Lung (tissue), 12 donors: ENCODE data around the gene DCAF4. TPM values are rescaled to one million over a fixed set of nuclear protein-coding genes. Genes with fewer than 3 reads are reported as not detected.

Experiments used
- ATAC-seq: fragments of 200-7000 bp; cut with Tn5 transposase; one replicate; pipeline ENCODE4 v1.9.1; 2020; ENCODE audit warnings: moderate number of reproducible peaks; ENCODE audit not compliant: insufficient read depth, low FRiP score
- DNase-seq, 3 donors: peaks; one replicate each; pipeline ENCODE4 v3.0.0-alpha.2; 2013 to 2017
- H3K27ac ChIP-seq, 2 donors: one replicate each; pipeline ENCODE4 v1.5.1; 2013; ENCODE audit warnings: mild to moderate bottlenecking in 2 of 2, moderate library complexity in 2 of 2, control low read depth in 1 of 2, inconsistent platforms in 1 of 2, low read depth in 1 of 2, low read length in 1 of 2
- H3K27me3 ChIP-seq, 3 donors: one replicate each; pipeline ENCODE4 v1.5.1; 2013; ENCODE audit warnings: low read length in 2 of 3; ENCODE audit not compliant: control insufficient read depth in 3 of 3, insufficient read depth in 3 of 3
- H3K36me3 ChIP-seq, 4 donors: one replicate each; pipeline ENCODE4 v1.5.1; 2013; ENCODE audit warnings: low read length in 4 of 4, mild to moderate bottlenecking in 1 of 4, moderate library complexity in 1 of 4; ENCODE audit not compliant: control insufficient read depth in 4 of 4, insufficient read depth in 4 of 4
- H3K4me1 ChIP-seq, 5 donors: one replicate each; pipeline ENCODE4 v1.5.1; 2013; ENCODE audit warnings: low read length in 5 of 5, mild to moderate bottlenecking in 2 of 5, moderate library complexity in 1 of 5; ENCODE audit not compliant: control insufficient read depth in 5 of 5, insufficient read depth in 5 of 5
- H3K4me3 ChIP-seq: one replicate; pipeline ENCODE4 v1.5.1; 2013; ENCODE audit warnings: mild to moderate bottlenecking, control low read depth, moderate library complexity
- H3K9ac ChIP-seq, 2 donors: one replicate each; pipeline ENCODE4 v1.5.1; 2013; ENCODE audit warnings: low read length in 2 of 2, control low read depth in 1 of 2; ENCODE audit not compliant: insufficient read depth in 1 of 2
- H3K9me3 ChIP-seq, 4 donors: one replicate each; pipeline ENCODE4 v1.5.1; 2013; ENCODE audit warnings: low read length in 3 of 4, mild to moderate bottlenecking in 1 of 4, moderate library complexity in 1 of 4; ENCODE audit not compliant: control insufficient read depth in 4 of 4, insufficient read depth in 3 of 4
- WGBS, 2 donors: extraction: QIAGEN DNeasy Blood & Tissue Kit; methylation state at CpG; one replicate each; pipeline ENCODE4 v1.1.7; 2013; 5-methylcytosine and 5-hydroxymethylcytosine counted together
- polyA plus RNA-seq, 2 donors: library from polyadenylated mRNA; stranded (reverse); fragments of 200-250 nt; gene quantifications; one replicate each; pipeline ENCODE4 v1.2.1, GENCODE V29; 2013
- total RNA-seq, 2 donors: library from RNA; depleted of rRNA in 1 of 2; stranded (reverse); fragments of >200 nt in 1 of 2; gene quantifications; one replicate each; pipeline ENCODE4 v1.2.1, GENCODE V29; 2014 to 2021
- TF ChIP-seq, protein P1 (sequence below): IDR thresholded peaks from 2 replicates; pipeline ENCODE4 v1.5.1; 2012; ENCODE audit warnings: mild to moderate bottlenecking; ENCODE audit errors: control extremely low read depth, extremely low read depth
- donor health status: control.
- donor health status: control.
- donor health status: Bipolar disorder and iron deficiency.
- donor health status: healthy.
- donor health status: DM: yes; HTN: yes; CAD: no.

DCAF4 gene
- total and polyA plus RNA-seq, 4 donors = 5.2 to 13.5 (median 11.2) TPM

DNA sequence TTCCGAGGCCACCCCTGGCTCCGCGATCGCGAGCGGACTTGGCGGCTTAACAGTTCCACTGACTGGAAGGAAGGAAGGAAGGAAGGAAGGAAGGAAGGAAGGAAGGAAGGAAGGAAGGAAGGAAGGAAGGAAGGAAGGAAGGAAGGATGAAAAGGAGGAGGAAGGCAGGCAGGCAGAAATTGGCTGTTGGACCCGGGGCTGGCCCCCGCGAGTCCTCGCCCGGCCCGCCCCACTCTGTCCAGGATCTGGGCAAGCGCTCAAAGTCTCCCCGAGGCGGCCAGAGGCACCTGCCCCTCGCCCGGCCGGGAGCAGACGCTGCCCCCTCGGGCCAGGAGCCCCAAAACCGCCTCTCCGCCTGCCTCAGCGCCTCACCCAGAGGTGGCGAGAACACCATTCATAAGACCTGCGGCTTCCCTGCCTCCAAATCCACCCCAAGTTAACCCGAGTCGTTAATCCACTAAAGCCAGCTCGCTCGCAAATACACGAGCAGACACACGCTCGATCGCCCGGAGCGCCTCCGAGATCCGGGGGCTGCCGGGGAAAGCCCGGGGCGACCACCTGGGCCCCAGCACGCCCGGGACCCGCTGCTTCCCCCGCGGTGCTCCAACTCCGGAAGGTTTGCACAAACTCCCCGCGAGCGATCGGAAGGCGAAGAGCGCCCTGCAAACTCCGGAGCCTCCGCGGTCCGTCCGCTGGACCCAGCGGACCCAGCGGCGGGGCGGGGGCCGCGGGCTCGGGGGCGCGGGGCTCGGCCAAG lies 33.2 kb upstream of the DCAF4 start:
- DNase-seq (peak; percentile 18 to 31 (median 27)), ATAC-seq (peak; percentile 14)
- WGBS, 2 donors = 1% methylated on average over 67 to 68 of the region's 68 CpGs
- Histone ChIP-seq H3K4me3 (peak overlapping the region; percentile 61), H3K9me3 (no peaks in the 10 kb centered on the region), H3K9ac (no peak overlapping the region), H3K4me1 (peaks cover 7 to 36% (median 8%) of the 10 kb centered on the region in 5 donors), H3K27me3 (peaks cover 0 to 38% (median 29%) of the 10 kb centered on the region in 3 donors), H3K36me3 (no peaks in the 10 kb centered on the region), H3K27ac (peak overlapping the region in 1 of 2 donors; percentile 81)
- TF ChIP-seq, protein P1, sequence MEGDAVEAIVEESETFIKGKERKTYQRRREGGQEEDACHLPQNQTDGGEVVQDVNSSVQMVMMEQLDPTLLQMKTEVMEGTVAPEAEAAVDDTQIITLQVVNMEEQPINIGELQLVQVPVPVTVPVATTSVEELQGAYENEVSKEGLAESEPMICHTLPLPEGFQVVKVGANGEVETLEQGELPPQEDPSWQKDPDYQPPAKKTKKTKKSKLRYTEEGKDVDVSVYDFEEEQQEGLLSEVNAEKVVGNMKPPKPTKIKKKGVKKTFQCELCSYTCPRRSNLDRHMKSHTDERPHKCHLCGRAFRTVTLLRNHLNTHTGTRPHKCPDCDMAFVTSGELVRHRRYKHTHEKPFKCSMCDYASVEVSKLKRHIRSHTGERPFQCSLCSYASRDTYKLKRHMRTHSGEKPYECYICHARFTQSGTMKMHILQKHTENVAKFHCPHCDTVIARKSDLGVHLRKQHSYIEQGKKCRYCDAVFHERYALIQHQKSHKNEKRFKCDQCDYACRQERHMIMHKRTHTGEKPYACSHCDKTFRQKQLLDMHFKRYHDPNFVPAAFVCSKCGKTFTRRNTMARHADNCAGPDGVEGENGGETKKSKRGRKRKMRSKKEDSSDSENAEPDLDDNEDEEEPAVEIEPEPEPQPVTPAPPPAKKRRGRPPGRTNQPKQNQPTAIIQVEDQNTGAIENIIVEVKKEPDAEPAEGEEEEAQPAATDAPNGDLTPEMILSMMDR = no peak

DNA sequence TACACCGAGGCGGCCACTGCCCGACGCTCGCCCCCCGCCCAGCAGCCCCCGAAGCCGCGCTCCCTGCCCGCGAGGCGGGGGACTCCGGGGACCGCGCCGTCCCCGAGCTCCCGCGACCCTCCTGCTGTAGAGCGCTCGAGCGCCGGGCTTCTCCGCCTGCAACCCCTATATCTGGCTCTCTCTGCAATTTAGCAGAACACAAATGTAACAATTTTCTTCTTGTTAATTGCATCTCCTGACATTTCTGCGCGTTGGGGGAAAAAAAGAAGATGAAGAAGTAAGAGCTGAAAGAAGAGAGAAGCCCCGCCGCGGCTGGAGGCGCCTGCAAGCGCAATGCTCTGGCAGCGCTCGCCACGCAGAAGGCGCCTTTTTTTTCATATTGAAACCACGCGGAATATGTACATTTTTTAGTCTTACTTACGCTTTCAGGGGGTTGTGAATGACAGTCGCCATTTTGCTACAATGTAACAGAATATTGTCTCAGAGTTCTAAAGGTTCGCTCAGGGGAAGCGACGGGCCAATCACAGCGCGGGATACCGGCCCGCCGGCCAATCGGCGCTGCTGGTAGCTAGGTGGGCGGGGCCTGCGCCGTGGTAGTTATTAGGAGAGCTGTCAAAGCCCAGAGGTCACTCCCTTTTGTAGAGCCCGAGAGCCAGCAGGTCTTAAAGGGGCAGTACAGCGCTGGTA lies 32.5 kb upstream of the DCAF4 start, which contains the start of gene DPF3:
Gene DPF3 (minus strand): TSS at position 466 of the 687 bp plus-strand sequence. CDS start 13 bp downstream, at position 453.
- H3K9me3 ChIP-seq = no peaks in the 10 kb centered on the region
- 0 to 1% methylated on average over 46 to 54 of the region's 54 CpGs for WGBS, 2 donors
- peak within 1 kb of the TSS in 1 of 2 donors; percentile 81 for H3K27ac ChIP-seq
- peak within 1 kb of the TSS in 1 of 2 donors; percentile 36 for H3K9ac ChIP-seq
- peak; percentile 99 for ATAC-seq
- TF ChIP-seq, protein P1 = no peak
- peak within 1 kb of the TSS; percentile 61 for H3K4me3 ChIP-seq
- DNase-seq = peak; percentile 95 to 96 (median 96)
- H3K27me3 ChIP-seq = peaks cover 0 to 38% (median 29%) of the 10 kb centered on the region in 3 donors
- no peaks in the 10 kb centered on the region for H3K36me3 ChIP-seq
- H3K4me1 ChIP-seq = peaks cover 4 to 36% (median 8%) of the 10 kb centered on the region in 5 donors

DNA sequence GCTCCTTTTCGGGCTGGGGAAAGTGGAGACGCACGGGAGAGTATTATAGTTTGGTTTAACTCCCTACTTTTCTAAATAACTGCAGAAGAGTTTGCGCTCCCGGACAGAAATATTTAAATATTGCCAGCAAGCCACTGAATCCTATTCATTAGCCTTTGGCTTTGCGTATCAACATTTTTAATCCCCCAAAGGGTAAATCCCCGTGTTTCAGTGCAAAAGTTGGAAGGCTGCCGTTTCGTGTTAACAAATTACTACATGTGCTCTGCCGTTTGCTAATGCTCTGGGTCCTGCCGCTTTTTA lies 32.0 kb upstream of the DCAF4 start:
- Histone ChIP-seq H3K9me3 (no peaks in the 10 kb centered on the region), H3K9ac (peak overlapping the region in 1 of 2 donors; percentile 36), H3K27me3 (peaks cover 0 to 34% (median 28%) of the 10 kb centered on the region in 3 donors), H3K4me1 (peaks cover 0 to 36% (median 8%) of the 10 kb centered on the region in 5 donors), H3K27ac (peak overlapping the region in 1 of 2 donors; percentile 74), H3K36me3 (no peaks in the 10 kb centered on the region), H3K4me3 (no peak overlapping the region)
- DNase-seq (no peak), ATAC-seq (no peak)
- TF ChIP-seq, protein P1 = no peak
- WGBS, 2 donors = 0 to 1% methylated on average over 11 of the region's 11 CpGs
